Activated CD4-positive, alpha-beta T cell treated with anti-CD3 and anti-CD28 coated beads for 48 hours (primary cell): ENCODE data around the gene CNPPD1.

Source experiments
- DNase-seq: peaks from one replicate; pipeline ENCODE4 v3.0.0-alpha.2; 2020

CNPPD1 gene

GRCh38 chr2:219178377-219179175 is 1.9 kb upstream of the CNPPD1 start:
- DNase-seq: peak; percentile 42

- DNase-seq: peak; percentile 82
These were observed 1.0 kb upstream of the CNPPD1 start, which contains the start of gene RETREG2 for GRCh38 chr2:219177552-219178376. Gene RETREG2, plus strand, starts transcription at chr2:219178275. Its CDS starts 78 bp downstream, at chr2:219178353.

GRCh38 chr2:219175928-219176817 is 552 bp downstream of the CNPPD1 start:
- DNase-seq: peak; percentile 41

- DNase-seq: no peak
These were observed 1.2 kb downstream of the CNPPD1 start for GRCh38 chr2:219175486-219175885.

- no peak for DNase-seq
These were observed 1.9 kb downstream of the CNPPD1 start for GRCh38 chr2:219174801-219175200.

- no peak for DNase-seq
These were observed 2.6 kb downstream of the CNPPD1 start for GRCh38 chr2:219174146-219174545.

GRCh38 chr2:219173176-219173575 is 3.5 kb downstream of the CNPPD1 start:
- DNase-seq: no peak

- DNase-seq: no peak
These were observed 4.2 kb downstream of the CNPPD1 start for GRCh38 chr2:219172231-219173154.

GRCh38 chr2:219171231-219171651 is 5.5 kb downstream of the CNPPD1 start:
- peak; percentile 30 for DNase-seq

GRCh38 chr2:219169930-219170654 is 6.6 kb downstream of the CNPPD1 start, which contains the start of gene SLC23A3:
Gene SLC23A3, minus strand, starts transcription at chr2:219170029. Its CDS starts 45 bp downstream, at chr2:219169984.
- peak; percentile 28 for DNase-seq

GRCh38 chr2:219168932-219169331 is 7.8 kb downstream of the CNPPD1 start:
- no peak for DNase-seq

- no peak for DNase-seq
These were observed 8.2 kb downstream of the CNPPD1 start for GRCh38 chr2:219168526-219168925.

GRCh38 chr2:219167997-219168396 is 8.7 kb downstream of the CNPPD1 start:
- DNase-seq: no peak

- no peak for DNase-seq
These were observed 11.4 kb downstream of the CNPPD1 start for GRCh38 chr2:219165058-219165911.

- DNase-seq: no peak
These were observed 13.6 kb downstream of the CNPPD1 start for GRCh38 chr2:219163156-219163555.

- DNase-seq: no peak
These were observed 15.6 kb downstream of the CNPPD1 start for GRCh38 chr2:219161097-219161496.

- DNase-seq: peak; percentile 97
These were observed 16.3 kb downstream of the CNPPD1 start, which contains the start of gene NHEJ1 for GRCh38 chr2:219160186-219161017. Gene NHEJ1, minus strand, starts transcription at chr2:219160815. Its CDS starts 2,453 bp downstream, at chr2:219158362.

GRCh38 chr2:219159771-219160185 is 16.9 kb downstream of the CNPPD1 start:
- DNase-seq: no peak

- no peak for DNase-seq
These were observed 18.1 kb downstream of the CNPPD1 start for GRCh38 chr2:219158586-219158985.
